Right ventricle myocardium inferior (tissue), 1 donor: ENCODE data around the gene TMEM30A. TPM values are rescaled to one million over a fixed set of nuclear protein-coding genes. Genes with fewer than 3 reads are reported as not detected.
A peak's percentile ranks its signal among the peaks of the same experiment; 100 is the strongest.

ENCODE experiments used
- ATAC-seq: fragments of 200-7000 bp; cut with Tn5 transposase; one replicate; pipeline ENCODE4 v1.9.1; 2020; ENCODE audit warnings: mild to moderate bottlenecking, moderate library complexity
- DNase-seq: peaks from one replicate; pipeline ENCODE4 v3.0.0; 2021; ENCODE audit errors: missing footprints
- intact Hi-C: fragments of 100-400 bp; cut with DNase I; formaldehyde crosslinking; loops from one replicate; pipeline ENCODE4 v1.11.0; 2022
- total RNA-seq: library from RNA; stranded (reverse); fragmentation: NEBNext Ultra II Directional; extraction: Animal tissue kit (Norgen Biotek cat#: 25700); gene quantifications from one replicate; pipeline ENCODE4 v1.2.1, GENCODE V29; 2021
- donor health status: DM: no; HTN: yes; CAD: no; lungs with severe emphysema.

TMEM30A gene
- total RNA-seq, 1 donor from 2014 or later = 45.2 TPM

GRCh38 chr6:75208298-75209183 lies 76.1 kb downstream of the TMEM30A start:
- intact Hi-C loops = loop anchor here (2.0 to 10.0 kb wide), 7 partner anchors 214 to 1470 kb away; no protein-coding TSS in a partner anchor
- ATAC-seq = peak; percentile 74

DNA sequence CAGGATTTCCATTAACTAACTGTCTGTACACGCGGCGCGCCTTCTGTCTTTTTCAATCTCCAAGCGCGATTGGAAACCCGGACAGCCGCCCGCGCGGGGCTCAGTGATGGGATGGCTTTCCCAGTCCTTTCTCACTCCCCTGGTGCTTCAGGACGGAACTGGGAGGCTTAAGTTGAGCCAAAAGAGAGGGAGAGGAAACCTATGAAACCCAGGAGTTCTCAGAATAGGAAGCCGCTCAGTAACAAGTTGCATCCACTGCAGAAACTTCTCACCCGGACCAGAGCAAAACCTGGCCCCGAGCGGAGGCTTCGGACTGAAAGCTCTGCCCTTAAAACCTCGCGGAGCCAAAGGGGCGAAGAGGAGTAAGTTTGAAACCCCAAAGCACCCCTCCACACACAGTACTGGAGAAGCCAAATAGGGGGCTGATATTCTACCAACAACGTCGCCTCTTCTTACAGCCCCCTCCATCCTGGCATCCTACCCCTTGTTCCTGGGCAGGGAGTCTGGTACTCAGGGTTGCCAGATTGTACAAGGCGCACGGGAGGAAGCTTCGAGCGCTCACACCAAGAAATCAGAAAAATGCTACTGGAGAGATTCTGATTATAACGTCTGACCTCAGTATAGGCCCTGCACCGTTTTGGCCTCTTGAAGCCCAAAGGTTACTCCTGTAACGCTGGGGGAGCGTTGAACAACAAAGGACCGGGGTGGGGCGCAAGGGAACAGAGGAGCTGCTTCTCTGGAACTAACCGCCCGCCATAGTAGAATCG lies 77.8 kb downstream of the TMEM30A start:
- no peak for DNase-seq
- peak; percentile 1 for ATAC-seq
- intact Hi-C loops = loop anchor here (10.0 kb wide), 5 partner anchors 212 to 1352 kb away; no protein-coding TSS in a partner anchor

More at GRCh38 chr6:75208298-75209183, 76.1 kb downstream of the TMEM30A start:
- peak; percentile 92 for DNase-seq

DNA sequence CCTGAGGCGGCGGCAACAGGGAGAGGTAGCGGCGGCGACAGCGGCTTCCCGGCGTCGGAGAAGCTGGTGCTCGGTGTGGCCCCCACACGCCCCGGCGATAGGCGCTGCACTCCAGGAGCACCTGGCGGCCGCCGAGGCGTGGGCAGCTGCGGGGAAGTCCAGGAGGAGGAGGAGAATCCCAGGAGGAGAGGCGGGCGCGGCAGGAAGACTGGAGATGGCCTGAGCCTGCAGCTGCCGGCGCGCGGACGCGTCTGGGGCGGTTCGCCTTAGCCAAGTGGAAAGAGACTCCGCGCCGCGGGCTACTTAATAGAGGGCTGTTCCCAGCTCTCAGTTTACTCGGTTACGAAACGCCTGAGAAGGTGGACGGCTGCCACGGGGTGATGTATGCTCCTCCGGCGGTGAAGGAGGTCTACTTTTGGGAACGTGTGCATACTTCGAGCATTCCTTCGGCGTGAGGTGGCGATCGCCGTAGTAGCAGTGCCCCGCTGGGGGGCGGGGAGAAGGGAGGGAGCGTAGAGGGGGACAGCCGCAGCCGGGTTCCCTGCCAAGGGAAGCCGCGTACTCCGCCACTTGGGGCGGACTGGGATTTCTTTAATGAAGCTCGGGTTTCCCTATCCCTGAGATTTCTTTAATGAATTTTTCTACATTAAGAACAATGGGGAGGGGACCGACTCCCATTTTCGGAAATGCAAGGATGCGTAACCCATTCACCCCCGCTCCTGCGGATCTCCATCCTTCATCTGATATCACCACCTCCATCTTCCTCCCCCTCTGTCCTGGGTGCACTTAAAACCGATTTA lies 78.6 kb downstream of the TMEM30A start, which contains the start of gene COL12A1:
TSS of gene COL12A1 (minus strand) at position 278 of the 800 bp plus-strand sequence. CDS start 3,261 bp downstream, outside the sequence.
- ATAC-seq (peak; percentile 75), DNase-seq (peak; percentile 94)
- intact Hi-C loops = loop anchor here (10.0 kb wide), 5 partner anchors 211 to 1351 kb away; no protein-coding TSS in a partner anchor

GRCh38 chr6:75204959-75205775 lies 79.4 kb downstream of the TMEM30A start:
- ATAC-seq (no peak), DNase-seq (no peak)
- intact Hi-C loops = loop anchor here (10.0 kb wide), 5 partner anchors 210 to 1350 kb away; no protein-coding TSS in a partner anchor

DNA sequence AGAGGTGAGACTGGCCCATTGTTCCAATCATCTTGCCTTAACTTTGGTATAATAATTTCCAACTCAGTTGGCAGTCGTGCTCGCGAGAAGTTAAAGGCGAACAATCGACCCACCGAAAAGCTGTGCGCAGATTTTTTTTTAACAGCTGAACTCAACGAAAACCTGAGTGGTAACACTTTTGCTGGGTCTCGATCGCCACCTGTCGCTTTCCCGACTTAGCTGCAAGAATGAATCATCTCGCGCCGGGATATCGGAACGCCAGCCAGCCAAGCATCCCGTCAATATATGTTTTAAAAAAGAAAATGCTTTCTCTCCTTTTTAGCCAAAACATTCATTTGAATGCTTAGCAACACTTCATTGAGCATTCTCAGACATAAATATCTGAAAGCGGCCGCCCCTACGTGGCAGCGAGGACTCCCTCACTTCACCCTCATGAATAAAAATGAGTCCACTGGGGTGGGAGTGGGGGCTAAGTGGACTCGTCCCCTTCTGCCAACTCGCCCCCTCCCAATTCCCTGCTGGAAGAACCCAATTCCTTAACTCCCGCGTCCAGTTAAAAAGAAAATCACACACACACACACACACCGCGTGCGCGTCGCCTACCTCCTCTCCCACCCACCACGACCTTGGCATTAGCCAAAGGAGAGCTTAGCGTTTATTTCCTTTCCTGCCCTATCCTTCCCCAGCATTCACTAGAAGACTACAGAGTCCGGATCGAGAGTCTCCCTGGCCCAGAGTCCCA lies 80.2 kb downstream of the TMEM30A start:
- intact Hi-C loops = loop anchor here (10.0 kb wide), 5 partner anchors 210 to 1350 kb away; no protein-coding TSS in a partner anchor
- no peak for ATAC-seq
- peak; percentile 80 for DNase-seq

GRCh38 chr6:75203721-75204120 lies 80.9 kb downstream of the TMEM30A start:
- intact Hi-C loops = loop anchor here (10.0 kb wide), 5 partner anchors 209 to 1349 kb away; no protein-coding TSS in a partner anchor
- ATAC-seq (no peak), DNase-seq (no peak)

Other genes starting within 250 kb of the TMEM30A start
- 15.5 TPM for gene COL12A1, start 78.7 kb downstream of the TMEM30A start, total RNA-seq
- 969 TPM for gene COX7A2, start 41.0 kb downstream of the TMEM30A start, total RNA-seq
- gene FILIP1, start 209.0 kb upstream of the TMEM30A start, total RNA-seq = 149 TPM